GM10248 (cell line): ENCODE data around the gene FAM151B.

ENCODE experiments used
- CTCF ChIA-PET: fragments of 300-600 bp; sonication (Branson Sonifier 250); formaldehyde crosslinking; extraction: SDS; loops from one replicate; lab custom pipeline; 2021; ENCODE audit warnings: antibody characterized with exemption; lab: Yijun Ruan, JAX
- POLR2A ChIA-PET: fragments of 350-650 bp; sonication (Branson Sonifier 250); formaldehyde crosslinking; extraction: SDS; loops from one replicate; lab custom pipeline; 2020; ENCODE audit warnings: antibody characterized with exemption; lab: Yijun Ruan, JAX
- DNase-seq: peaks from one replicate; pipeline ENCODE4 v3.0.0; 2012; ENCODE audit errors: extremely low spot score
- CTCF ChIP-seq: IDR thresholded peaks from 2 replicates; pipeline ENCODE4 v1.5.1; 2012; ENCODE audit warnings: mild to moderate bottlenecking, low read depth; ENCODE audit errors: extremely low read depth, missing control alignments, control extremely low read depth

The FAM151B gene

GRCh38 chr5:80591352-80591751 lies 103.5 kb downstream of the FAM151B start:
- POLR2A ChIA-PET: no interaction called here
- DNase-seq: no peak
- CTCF ChIA-PET: no interaction called here
- TF ChIP-seq CTCF: no peak

- DNase-seq: no peak
- TF ChIP-seq CTCF: no peak
- ChIA-PET CTCF (no interaction called here), POLR2A (no interaction called here)
Observed at GRCh38 chr5:80592105-80592504, 104.2 kb downstream of the FAM151B start.
